HUES48 (cell line): ENCODE data around the gene DRAP1.

Experiments used
- H3K27ac ChIP-seq: one replicate; pipeline ENCODE4 v1.7.0; 2013; ENCODE audit warnings: low read depth, low read length, inconsistent platforms
- H3K27me3 ChIP-seq: 2 replicates; pipeline ENCODE4 v1.6.1; 2013; ENCODE audit warnings: mild to moderate bottlenecking, low read length; ENCODE audit not compliant: control insufficient read depth, insufficient read depth
- H3K36me3 ChIP-seq: 2 replicates; pipeline ENCODE4 v1.6.1; 2013; ENCODE audit warnings: low read length; ENCODE audit not compliant: control insufficient read depth, insufficient read depth
- H3K4me1 ChIP-seq: 2 replicates; pipeline ENCODE4 v1.6.1; 2013; ENCODE audit warnings: mild to moderate bottlenecking, low read length; ENCODE audit not compliant: control insufficient read depth, insufficient read depth
- H3K4me3 ChIP-seq: 2 replicates; pipeline ENCODE4 v1.5.1; 2013; ENCODE audit warnings: mild to moderate bottlenecking, low read depth, low read length
- H3K9ac ChIP-seq: 2 replicates; pipeline ENCODE4 v1.6.1; 2013; ENCODE audit warnings: mild to moderate bottlenecking, low read depth, low read length, moderate library complexity
- H3K9me3 ChIP-seq: 2 replicates; pipeline ENCODE4 v1.6.1; 2013; ENCODE audit warnings: low read length; ENCODE audit not compliant: control insufficient read depth, insufficient read depth

DRAP1 gene

GRCh38 chr11:65919141-65919572, at the start of gene DRAP1:
DRAP1 (plus strand) TSS chr11:65919426; CDS start chr11:65919502, 76 bp downstream.
- Histone ChIP-seq H3K9me3 (no peaks in the 10 kb centered on the region), H3K27me3 (no peaks in the 10 kb centered on the region), H3K27ac (peak within 1 kb of the TSS; percentile 91), H3K36me3 (peaks cover 22% of the 10 kb centered on the region), H3K9ac (peak within 1 kb of the TSS; percentile 92), H3K4me3 (peak within 1 kb of the TSS; percentile 88), H3K4me1 (peaks cover 13% of the 10 kb centered on the region; the same call in 1 of the 2 replicates)

GRCh38 chr11:65869643-65870306, 49.5 kb upstream of the DRAP1 start:
- no peaks in the 10 kb centered on the region for H3K9me3 ChIP-seq
- H3K36me3 ChIP-seq: peaks cover 24% of the 10 kb centered on the region
- H3K4me3 ChIP-seq: no peak overlapping the region
- H3K9ac ChIP-seq: no peak overlapping the region
- H3K27ac ChIP-seq: no peak overlapping the region
- H3K4me1 ChIP-seq: 0 out of 2 replicates have a peak, but pooled peaks cover 4% of the 10 kb centered on the region
- H3K27me3 ChIP-seq: no peaks in the 10 kb centered on the region; the same call in 1 of the 2 replicates

- Histone ChIP-seq H3K27ac (no peak overlapping the region), H3K9ac (no peak overlapping the region), H3K27me3 (no peaks in the 10 kb centered on the region; the same call in 1 of the 2 replicates)
Measured at GRCh38 chr11:65870307-65870658, 48.9 kb upstream of the DRAP1 start.

GRCh38 chr11:65870706-65871681, 48.2 kb upstream of the DRAP1 start:
- Histone ChIP-seq H3K4me3 (no peak overlapping the region), H3K4me1 (0 out of 2 replicates have a peak, but pooled peaks cover 4% of the 10 kb centered on the region), H3K27me3 (no peaks in the 10 kb centered on the region; the same call in 1 of the 2 replicates), H3K9ac (no peak overlapping the region), H3K9me3 (no peaks in the 10 kb centered on the region), H3K36me3 (peaks cover 12% of the 10 kb centered on the region; the same call in 1 of the 2 replicates), H3K27ac (no peak overlapping the region)

More at GRCh38 chr11:65870307-65870658, 48.9 kb upstream of the DRAP1 start:
- Histone ChIP-seq H3K36me3 (peaks cover 19% of the 10 kb centered on the region), H3K4me1 (0 out of 2 replicates have a peak, but pooled peaks cover 4% of the 10 kb centered on the region), H3K4me3 (no peak overlapping the region), H3K9me3 (no peaks in the 10 kb centered on the region)

- 0 out of 2 replicates have a peak, but pooled peaks cover 4% of the 10 kb centered on the region for H3K4me1 ChIP-seq
- H3K9me3 ChIP-seq: no peaks in the 10 kb centered on the region
- 0 out of 2 replicates have a peak, but pooled peaks cover 4% of the 10 kb centered on the region for H3K36me3 ChIP-seq
- H3K9ac ChIP-seq: no peak overlapping the region
- no peaks in the 10 kb centered on the region; the same call in 1 of the 2 replicates for H3K27me3 ChIP-seq
- H3K27ac ChIP-seq: no peak overlapping the region
- peak overlapping the region; percentile 67; the same call in 1 of the 2 replicates for H3K4me3 ChIP-seq
Measured at GRCh38 chr11:65871811-65872548, 47.2 kb upstream of the DRAP1 start.

GRCh38 chr11:65872586-65873317, 46.5 kb upstream of the DRAP1 start, which contains the start of gene EFEMP2:
EFEMP2 (minus strand) TSS chr11:65872800; CDS start chr11:65872354, 446 bp downstream.
- no peaks in the 10 kb centered on the region; the same call in 1 of the 2 replicates for H3K27me3 ChIP-seq
- H3K4me1 ChIP-seq: no peaks in the 10 kb centered on the region
- peak within 1 kb of the TSS; percentile 67 for H3K4me3 ChIP-seq
- no peak within 1 kb of the TSS for H3K27ac ChIP-seq
- no peaks in the 10 kb centered on the region for H3K9me3 ChIP-seq
- H3K36me3 ChIP-seq: no peaks in the 10 kb centered on the region
- H3K9ac ChIP-seq: no peak within 1 kb of the TSS

GRCh38 chr11:65873318-65874156, 45.7 kb upstream of the DRAP1 start:
- Histone ChIP-seq H3K4me1 (no peaks in the 10 kb centered on the region), H3K4me3 (peak overlapping the region; percentile 67), H3K9ac (no peak overlapping the region), H3K27ac (no peak overlapping the region), H3K27me3 (no peaks in the 10 kb centered on the region; the same call in 1 of the 2 replicates), H3K9me3 (no peaks in the 10 kb centered on the region), H3K36me3 (no peaks in the 10 kb centered on the region)

GRCh38 chr11:65879617-65880016, 39.6 kb upstream of the DRAP1 start, which contains the start of gene CTSW:
CTSW (plus strand) TSS chr11:65879837; CDS start chr11:65879855, 18 bp downstream.
- Histone ChIP-seq H3K36me3 (peaks cover 26% of the 10 kb centered on the region), H3K9me3 (no peaks in the 10 kb centered on the region), H3K27me3 (no peaks in the 10 kb centered on the region), H3K9ac (no peak within 1 kb of the TSS), H3K4me1 (peaks cover 3% of the 10 kb centered on the region; the same call in 1 of the 2 replicates), H3K27ac (no peak within 1 kb of the TSS), H3K4me3 (no peak within 1 kb of the TSS)

GRCh38 chr11:65880027-65880426, 39.2 kb upstream of the DRAP1 start:
- H3K27me3 ChIP-seq: no peaks in the 10 kb centered on the region
- H3K27ac ChIP-seq: no peak overlapping the region
- peaks cover 29% of the 10 kb centered on the region for H3K36me3 ChIP-seq
- no peak overlapping the region for H3K9ac ChIP-seq
- H3K9me3 ChIP-seq: no peaks in the 10 kb centered on the region
- no peak overlapping the region for H3K4me3 ChIP-seq
- H3K4me1 ChIP-seq: peaks cover 3% of the 10 kb centered on the region; the same call in 1 of the 2 replicates
